GM19193 (cell line): ENCODE results near the gene LAMA3.

Experiments
- POLR2A ChIP-seq: IDR thresholded peaks from 4 replicates; pipeline ENCODE4 v1.6.1; 2011; ENCODE audit not compliant: insufficient read depth, insufficient read length; ENCODE audit errors: extremely low read depth

LAMA3 gene

DNA sequence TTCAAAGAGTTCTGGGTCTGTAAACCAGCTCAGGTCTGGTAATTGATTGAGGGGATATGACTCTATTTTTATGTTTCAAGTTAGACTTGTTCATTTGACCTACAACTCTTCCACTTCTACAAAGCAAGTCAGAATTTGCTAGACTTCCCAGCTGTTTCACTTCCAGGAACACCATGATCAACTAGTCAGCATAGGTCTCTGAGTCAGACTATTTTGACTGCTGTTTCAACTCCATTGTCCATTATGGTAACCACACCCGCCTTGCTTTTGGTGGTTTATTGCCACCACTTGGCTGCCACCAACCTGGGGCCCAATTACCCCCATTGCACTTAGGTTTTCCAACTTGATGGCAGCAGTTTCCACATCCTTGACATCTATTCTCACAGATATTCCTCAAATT is 116.6 kb downstream of the LAMA3 start:
- TF ChIP-seq POLR2A: no peak

DNA sequence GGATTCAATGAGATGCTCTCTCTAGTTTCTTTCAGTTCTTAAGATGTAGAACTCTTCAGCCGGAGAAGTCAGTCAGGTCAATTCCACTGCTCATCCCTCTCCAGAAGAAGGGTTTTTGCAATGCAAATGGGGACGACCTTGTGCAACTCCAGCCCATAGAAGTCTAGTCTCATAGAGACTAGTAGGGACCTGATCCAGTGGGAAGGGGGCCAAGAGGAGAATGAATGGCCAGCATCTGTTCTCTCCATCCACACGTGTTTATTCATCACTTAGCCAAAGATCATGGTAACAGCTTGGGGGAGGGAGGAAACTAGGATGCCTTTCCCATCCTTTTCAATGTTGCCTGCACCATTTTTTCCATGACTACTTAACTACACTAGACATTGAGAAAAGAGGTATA is 120.2 kb downstream of the LAMA3 start:
- TF ChIP-seq POLR2A: no peak

DNA sequence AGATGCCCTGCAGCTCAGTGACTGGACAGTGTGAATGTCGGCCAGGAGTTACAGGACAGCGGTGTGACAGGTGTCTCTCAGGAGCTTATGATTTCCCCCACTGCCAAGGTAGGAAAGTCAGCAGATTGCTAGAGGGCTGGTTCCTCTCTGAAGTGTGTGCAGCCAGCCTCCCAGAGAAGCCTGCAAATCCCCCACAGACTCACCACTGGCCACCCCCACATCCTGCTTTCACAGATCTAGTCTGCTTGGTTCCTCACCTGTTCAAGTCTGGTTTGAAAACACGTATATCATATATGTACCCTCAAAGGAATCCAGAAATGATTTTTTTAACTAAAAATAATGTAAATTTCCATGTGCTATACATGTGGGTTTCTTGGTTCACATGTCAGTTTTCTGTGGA is 121.1 kb downstream of the LAMA3 start:
- no peak for TF ChIP-seq POLR2A

DNA sequence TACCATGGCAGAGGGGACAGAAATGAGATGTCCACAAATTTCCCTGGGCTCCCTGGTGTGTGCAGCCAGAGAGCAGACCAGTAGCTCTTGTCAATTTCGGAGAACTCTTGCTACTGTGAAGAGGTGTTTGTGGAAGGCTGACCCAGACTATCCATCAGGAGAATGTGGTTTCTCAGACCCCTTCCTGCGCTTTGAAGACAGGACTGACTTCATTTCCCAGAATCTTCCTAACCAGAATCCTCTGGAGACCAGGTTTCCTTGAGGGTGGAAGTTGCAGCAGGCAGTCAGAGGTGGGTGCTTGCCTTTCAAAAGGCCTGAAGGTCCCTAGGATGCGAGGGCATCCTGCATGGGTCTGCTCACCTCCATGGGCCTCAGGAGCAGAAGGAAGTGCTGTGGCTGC is 121.9 kb downstream of the LAMA3 start:
- no peak for TF ChIP-seq POLR2A

DNA sequence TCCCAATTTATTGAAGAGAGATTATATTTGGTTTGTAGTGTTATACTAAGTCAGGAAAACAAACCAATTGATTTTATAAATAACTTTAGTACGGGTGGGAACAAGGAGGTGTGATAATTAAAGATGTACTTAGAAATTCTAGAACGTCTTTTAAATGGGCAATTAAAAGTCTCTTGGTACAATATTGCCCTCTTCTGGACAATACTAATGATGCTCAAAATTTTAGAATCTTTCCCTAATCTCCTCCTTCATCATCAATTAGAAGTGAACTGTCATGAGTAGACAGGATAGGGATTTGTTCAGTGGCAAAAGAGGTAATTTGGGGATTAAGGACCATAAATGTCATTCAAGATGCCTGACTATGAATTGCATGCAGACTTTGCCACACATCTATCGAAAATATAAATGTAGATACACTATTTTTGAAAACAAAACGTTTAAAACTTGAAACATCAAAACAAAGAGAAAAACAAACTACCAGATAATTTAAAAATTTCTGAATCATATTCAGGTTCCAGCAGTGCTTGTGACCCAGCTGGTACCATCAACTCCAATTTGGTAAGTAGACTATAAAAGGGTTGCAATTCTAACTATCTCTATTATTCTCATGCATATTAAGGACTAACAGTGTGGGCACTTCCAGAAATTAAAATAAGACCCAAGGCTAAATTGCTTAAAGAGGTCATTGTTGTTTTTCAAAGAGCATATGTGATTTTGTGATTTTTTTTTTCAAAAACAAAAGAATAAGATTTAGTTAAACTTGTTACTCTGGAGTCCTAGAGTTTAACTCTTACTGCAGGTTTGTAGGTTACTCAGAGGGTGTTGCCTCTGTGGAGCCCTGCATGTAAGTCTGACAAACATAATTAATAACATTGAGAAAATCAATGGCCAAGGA is 123.5 kb downstream of the LAMA3 start:
- no peak for TF ChIP-seq POLR2A

DNA sequence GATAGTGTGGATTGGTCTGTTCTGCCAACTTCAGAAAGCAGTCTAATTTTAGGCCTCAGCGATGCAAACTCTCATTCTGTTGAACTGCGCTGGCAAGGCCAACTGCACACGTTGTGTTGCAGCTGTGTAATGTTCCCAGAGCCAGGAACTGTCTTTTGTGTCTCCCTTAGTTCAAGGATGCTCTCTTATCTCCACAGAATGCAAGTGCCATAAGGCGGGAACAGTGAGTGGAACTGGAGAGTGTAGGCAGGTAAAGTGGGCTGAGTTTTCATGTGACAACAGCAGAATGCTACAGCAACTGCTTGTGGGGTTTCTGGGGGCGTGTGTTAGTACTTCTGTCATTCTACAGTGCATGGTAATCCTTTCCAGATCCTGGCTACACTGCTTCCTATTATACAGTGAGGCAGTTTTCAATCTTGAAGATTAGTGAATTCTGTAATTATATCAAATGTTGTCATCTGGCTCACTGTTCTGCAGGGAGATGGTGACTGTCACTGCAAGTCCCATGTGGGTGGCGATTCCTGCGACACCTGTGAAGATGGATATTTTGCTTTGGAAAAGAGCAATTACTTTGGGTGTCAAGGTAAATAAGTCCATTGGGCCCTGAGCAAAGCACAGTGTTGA is 125.8 kb downstream of the LAMA3 start:
- TF ChIP-seq POLR2A: no peak

DNA sequence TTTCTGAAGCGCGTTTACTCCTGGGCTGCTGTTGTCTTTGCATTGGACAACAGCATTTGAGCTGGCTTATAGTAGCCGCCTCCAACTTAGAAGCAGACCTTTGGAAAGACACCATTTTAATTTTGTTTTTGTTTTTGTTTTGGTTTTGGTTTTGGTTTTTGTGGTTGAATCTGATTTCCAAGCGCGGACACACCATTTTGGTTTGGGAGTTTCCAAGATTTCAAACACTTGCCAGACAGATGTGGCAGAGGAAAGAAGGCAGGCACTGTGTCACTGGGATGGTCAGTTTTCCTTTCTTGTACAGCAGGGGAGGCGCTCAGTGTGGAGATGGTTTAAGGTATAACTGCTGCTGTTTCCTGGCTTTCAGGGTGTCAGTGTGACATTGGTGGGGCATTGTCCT is 126.8 kb downstream of the LAMA3 start:
- TF ChIP-seq POLR2A: no peak

DNA sequence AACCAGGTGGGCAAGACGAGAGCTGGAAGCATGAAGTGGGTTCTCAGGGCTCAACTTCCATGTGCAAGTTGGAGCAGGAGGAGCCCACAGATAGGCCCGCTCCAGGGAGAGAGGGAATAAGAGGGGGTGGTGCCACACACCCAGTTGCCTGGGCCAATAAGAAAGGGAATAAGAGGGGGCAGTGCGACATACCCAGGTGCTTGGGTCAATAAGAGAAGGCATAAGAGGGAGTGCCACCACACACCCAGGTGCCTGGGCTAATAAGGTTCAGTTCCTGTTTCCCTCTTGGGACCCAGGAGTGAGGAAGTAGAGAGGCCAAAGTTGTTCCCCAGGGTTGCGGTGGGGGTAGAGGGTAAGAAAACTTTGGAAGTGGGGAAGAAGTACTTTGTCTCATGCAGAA is 127.5 kb downstream of the LAMA3 start:
- no peak for TF ChIP-seq POLR2A

DNA sequence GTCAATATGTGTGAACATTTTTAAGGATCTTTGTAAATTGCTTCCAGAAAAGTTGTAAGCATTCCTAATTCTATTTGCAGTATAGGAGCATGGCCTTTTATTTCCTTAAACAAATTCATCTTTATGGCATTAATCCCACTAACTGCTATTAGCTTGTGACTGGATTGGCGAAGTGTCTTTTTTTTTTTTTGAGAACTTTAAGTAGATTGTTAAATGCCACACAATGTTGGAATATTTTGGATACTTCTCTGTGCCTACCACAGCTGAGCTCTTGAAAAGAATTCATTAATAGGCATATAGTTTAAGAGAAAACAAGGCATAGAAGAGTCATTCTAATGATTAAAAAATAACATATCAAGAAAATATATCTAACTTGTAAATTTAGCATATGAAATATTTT is 129.7 kb downstream of the LAMA3 start:
- no peak for TF ChIP-seq POLR2A

DNA sequence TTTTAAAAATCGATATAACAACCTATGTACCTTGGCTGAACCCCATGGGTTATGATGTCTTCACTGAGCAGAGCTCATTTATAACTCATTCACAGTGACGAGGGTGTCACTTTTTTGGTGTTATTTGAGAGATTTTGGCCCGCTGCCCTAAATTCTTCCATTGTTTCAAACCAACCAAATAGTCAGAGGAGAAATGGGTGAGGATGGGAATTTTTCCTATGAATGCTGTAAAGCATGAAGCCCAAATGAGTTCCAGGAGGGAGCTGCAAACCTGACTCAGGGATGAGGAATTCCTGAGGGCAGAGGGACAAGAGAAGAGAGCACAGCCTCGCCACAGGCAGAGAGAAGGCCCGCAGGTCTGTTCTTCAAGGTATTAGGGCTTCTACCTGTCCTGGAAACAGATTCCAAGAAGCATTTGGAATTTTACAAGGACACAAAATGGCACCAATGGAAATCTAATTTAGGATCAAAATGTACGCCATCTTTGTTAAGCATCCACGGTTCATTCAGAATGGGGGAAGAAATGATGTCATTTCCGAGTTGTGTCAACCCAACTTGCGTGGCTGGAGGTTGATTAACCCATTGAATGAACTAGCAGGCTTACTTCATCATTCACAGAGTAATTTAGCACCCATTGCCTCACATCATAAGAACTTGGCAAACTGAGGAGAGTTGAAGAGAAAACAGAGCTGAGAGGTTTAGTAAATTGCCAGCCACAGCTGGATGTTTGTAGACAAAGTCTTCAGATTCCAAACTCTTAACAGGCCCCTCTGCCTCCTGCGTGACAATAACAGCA is 133.5 kb downstream of the LAMA3 start:
- TF ChIP-seq POLR2A: no peak

DNA sequence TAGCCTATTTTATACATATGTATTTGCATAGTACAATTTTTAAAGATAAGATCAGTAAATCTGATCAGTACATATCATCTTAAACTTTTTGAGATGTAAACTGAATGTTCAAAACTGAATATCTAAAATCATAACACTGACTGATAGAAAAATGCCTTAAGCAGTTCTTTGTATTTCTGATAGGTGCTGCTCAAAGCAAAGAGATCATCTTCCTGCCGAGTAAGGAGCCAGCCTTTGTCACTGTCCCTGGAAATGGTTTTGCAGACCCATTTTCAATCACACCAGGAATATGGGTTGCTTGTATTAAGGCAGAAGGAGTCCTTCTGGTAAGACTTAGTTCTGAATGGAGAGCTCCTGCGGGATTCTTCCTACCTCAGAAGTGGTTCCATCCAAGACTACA is 135.0 kb downstream of the LAMA3 start:
- TF ChIP-seq POLR2A: no peak

DNA sequence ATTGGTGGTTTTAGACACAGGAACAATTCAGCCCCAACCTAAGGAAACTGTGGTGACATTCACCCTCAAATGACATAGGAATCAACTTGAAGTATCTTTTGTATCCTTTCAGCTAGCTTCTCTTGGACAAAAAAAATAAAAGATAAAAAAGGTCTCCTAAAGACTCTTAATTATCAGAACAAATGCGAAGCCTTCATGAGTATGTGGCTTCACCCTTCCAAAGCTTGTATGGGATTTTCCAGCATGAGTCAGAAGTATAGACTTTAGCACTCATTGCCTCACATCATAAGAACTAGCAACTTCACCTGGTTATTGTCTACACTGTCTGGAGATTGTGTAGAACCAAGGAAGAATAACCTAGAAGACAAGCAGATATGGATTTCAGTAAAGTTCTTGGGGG is 135.4 kb downstream of the LAMA3 start:
- TF ChIP-seq POLR2A: no peak

DNA sequence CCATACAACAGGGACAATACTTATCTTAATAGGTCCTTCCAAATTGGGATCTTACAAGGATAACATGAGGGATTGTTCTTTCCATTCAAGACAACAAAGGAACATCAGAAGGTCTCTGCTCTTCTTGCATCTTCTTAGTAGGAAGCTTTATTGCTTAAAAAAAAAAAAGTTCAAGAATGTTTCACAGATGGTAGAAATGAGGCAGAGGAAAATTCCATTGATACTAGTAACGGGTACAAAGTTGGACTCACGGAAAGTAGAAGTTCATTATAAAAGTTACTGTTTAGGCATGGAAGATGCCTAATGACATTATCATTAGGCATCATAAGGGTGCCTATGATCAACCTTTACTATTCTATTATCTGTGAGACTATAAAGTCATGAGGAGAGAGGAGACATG is 136.2 kb downstream of the LAMA3 start:
- no peak for TF ChIP-seq POLR2A

DNA sequence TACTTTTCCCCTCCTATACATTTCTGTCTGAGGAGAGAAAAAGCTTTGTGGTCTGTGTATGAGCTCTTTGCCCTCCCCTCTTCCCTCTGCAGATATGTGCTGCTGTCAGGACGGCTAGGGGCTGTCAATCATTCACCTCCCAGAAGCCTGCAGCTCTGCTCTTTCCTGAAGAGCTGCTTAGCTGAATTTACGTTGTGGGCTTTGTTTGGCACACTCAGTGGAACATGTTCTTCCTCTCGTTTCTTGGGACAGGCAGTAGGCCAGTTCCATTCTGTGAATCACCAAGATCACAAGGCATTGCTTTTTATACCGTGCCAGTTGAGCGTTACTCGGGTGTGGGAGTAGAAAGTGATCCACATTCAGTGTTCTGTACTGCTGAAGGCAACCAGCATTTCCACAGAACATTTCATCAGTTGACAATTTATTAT is 136.7 kb downstream of the LAMA3 start:
- no peak for TF ChIP-seq POLR2A

DNA sequence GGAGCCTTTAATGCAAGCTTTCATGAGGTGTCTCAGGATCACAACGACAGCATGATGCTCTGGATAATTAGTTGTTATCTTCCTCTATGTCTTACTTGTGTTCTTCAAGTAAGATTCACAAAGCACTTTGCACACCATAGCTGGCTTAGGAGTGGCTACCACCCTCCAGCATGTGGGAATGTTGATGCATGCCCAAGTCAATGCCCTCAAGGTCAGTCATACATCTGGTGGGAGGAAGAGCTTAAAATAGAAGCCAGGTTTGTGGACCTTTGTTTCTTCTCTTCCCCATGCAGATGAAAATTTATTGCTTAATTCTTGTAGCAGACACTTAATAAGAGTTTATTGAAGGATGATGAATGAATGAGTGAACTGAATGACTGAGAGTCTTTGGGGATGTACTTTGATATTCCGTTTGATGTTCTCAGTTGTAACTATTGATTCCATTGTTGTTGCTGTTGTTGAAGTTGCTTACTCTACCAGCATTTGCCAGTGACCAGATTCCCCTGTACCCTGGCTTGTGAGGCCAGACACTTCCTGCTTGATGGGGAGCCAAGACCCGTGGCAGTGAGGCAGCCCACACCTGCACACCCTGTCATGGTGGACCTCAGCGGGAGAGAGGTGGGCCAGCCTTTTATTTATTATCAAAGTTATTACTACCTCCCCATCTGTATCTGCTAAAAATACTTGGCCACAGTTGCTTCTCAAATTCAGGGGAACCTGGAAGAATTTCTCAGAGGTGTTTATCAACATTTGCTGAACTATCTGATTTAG is 137.8 kb downstream of the LAMA3 start:
- no peak for TF ChIP-seq POLR2A

DNA sequence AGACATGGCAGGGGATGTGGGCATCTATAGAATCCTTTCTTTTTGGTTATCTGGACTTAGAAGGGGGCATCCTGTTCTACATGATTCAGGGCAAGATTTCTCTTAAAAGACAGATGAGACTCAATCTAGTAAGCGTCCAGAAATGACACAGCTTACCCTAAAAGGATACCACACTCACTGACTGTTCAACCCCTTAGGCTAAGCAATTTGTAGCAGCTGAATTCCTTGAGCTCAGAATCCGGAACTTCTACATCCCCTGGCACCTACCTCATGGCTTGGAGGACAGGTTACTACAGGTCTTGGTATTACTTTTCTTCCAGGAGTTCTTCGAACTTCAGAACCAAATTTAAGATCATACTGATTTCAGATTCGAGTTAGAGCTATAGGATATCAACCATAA is 138.4 kb downstream of the LAMA3 start:
- no peak for TF ChIP-seq POLR2A

DNA sequence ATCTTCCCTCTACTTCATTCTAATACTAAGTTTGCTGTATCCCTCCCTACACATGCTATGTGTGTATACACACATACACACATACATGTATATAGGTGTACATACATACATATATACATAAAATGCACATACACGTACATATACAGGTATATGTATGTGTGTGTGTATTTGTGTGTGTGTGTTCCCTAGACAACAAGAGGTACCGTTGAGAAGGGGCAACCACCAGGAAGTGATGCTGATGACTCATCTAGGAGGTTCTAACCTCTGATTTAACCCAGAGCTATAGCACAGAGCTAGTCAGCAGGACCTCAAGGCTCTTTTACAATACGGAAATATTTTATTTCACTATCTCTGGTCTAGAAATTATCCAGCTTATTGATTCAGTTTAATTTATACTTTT is 139.2 kb downstream of the LAMA3 start:
- no peak for TF ChIP-seq POLR2A
